Hepatocyte (in vitro differentiated cells): ENCODE measurements around the gene CIDEC. TPM values are rescaled to one million over a fixed set of nuclear protein-coding genes. Genes with fewer than 3 reads are reported as not detected.

Experiments used
- DNase-seq: peaks from one replicate; pipeline ENCODE4 v3.0.0-alpha.2; 2016; ENCODE audit warnings: low spot score
- H2AFZ ChIP-seq: fragments of 200-600 bp; sonication (generic); 2 replicates; pipeline ENCODE4 v1.6.0; 2016; ENCODE audit warnings: antibody characterized with exemption, mild to moderate bottlenecking
- H3K27ac ChIP-seq: fragments of 200-600 bp; sonication (generic); 2 replicates; pipeline ENCODE4 v1.5.1; 2016; ENCODE audit warnings: mild to moderate bottlenecking
- H3K27me3 ChIP-seq: fragments of 200-600 bp; sonication (generic); 2 replicates; pipeline ENCODE4 v1.6.1; 2016
- H3K36me3 ChIP-seq: fragments of 200-600 bp; sonication (generic); replicated peaks from 2 replicates; pipeline ENCODE4 v1.5.1; 2016; ENCODE audit warnings: low read depth; ENCODE audit not compliant: insufficient read depth
- H3K4me1 ChIP-seq: fragments of 200-600 bp; sonication (generic); 2 replicates; pipeline ENCODE4 v1.5.1; 2016; ENCODE audit warnings: mild to moderate bottlenecking, moderate library complexity; ENCODE audit not compliant: insufficient read depth
- H3K4me2 ChIP-seq: fragments of 200-600 bp; sonication (generic); 2 replicates; pipeline ENCODE4 v1.6.0; 2016
- H3K4me3 ChIP-seq: fragments of 200-600 bp; sonication (generic); 2 replicates; pipeline ENCODE4 v1.5.1; 2016; ENCODE audit warnings: mild to moderate bottlenecking
- H3K79me2 ChIP-seq: fragments of 200-600 bp; sonication (generic); 2 replicates; pipeline ENCODE4 v1.6.0; 2017; ENCODE audit warnings: mild to moderate bottlenecking
- H3K9me2 ChIP-seq: fragments of 200-600 bp; sonication (generic); replicated peaks from 2 replicates; pipeline ENCODE4 v1.6.0; 2017; ENCODE audit warnings: mild to moderate bottlenecking; ENCODE audit not compliant: insufficient read depth
- H3K9me3 ChIP-seq: fragments of 200-600 bp; sonication (generic); 2 replicates; pipeline ENCODE4 v1.5.1; 2016; ENCODE audit warnings: low read depth, mild to moderate bottlenecking
- H4K20me1 ChIP-seq: fragments of 200-600 bp; sonication (generic); 2 replicates; pipeline ENCODE4 v1.6.0; 2016; ENCODE audit warnings: mild to moderate bottlenecking; ENCODE audit not compliant: insufficient read depth, poor library complexity, severe bottlenecking
- CTCF ChIP-seq: fragments of 200-600 bp; sonication (generic); IDR thresholded peaks from 2 replicates; pipeline ENCODE4 v1.5.1; 2016; ENCODE audit warnings: antibody characterized with exemption, mild to moderate bottlenecking; ENCODE audit not compliant: poor library complexity
- EZH2 ChIP-seq: fragments of 200-600 bp; sonication (generic); IDR thresholded peaks from 2 replicates; pipeline ENCODE4 v1.6.1; 2016; ENCODE audit warnings: antibody characterized with exemption, mild to moderate bottlenecking, borderline replicate concordance
- EZH2phosphoT487 ChIP-seq: fragments of 200-600 bp; sonication (generic); IDR thresholded peaks from one replicate; pipeline ENCODE4 v1.6.1; 2018; ENCODE audit warnings: antibody characterized with exemption, mild to moderate bottlenecking, low read depth, moderate library complexity; ENCODE audit not compliant: unreplicated experiment, severe bottlenecking
- WGBS: methylation state at CpG from one replicate; pipeline ENCODE4 v1.1.6; 2016; ENCODE audit warnings: low lambda C conversion rate; ENCODE audit errors: missing lambda C conversion rate; 5-methylcytosine and 5-hydroxymethylcytosine counted together
- polyA plus RNA-seq: library from polyadenylated mRNA; unstranded; fragments of >200 nt; fragmentation: Nextera tagmentation; extraction: Ambion mirVana; gene quantifications from 2 replicates; pipeline ENCODE4 v1.2.1, GENCODE V29; 2016
- total RNA-seq: library from RNA; depleted of rRNA; stranded (reverse); fragments of >200 nt; gene quantifications from 2 replicates; pipeline ENCODE4 v1.2.3, GENCODE V29; 2014

Gene CIDEC
- total and polyA plus RNA-seq, 2 experiments from 2014 or later: 16.6 to 37.3 TPM

- no peak overlapping the region for H3K27ac ChIP-seq
- H4K20me1 ChIP-seq: no peaks in the 10 kb centered on the region
- peaks cover 9% of the 10 kb centered on the region for H3K79me2 ChIP-seq
- no peaks in the 10 kb centered on the region for H3K27me3 ChIP-seq
- no peak overlapping the region for H3K4me2 ChIP-seq
- peaks cover 4% of the 10 kb centered on the region for H3K4me1 ChIP-seq
- no peak for DNase-seq
- H3K9me3 ChIP-seq: no peaks in the 10 kb centered on the region
- H3K36me3 ChIP-seq: no peaks in the 10 kb centered on the region
- H3K4me3 ChIP-seq: no peak overlapping the region
- no peak overlapping the region for H2AFZ ChIP-seq
- WGBS: 95% methylated on average over 6 of the region's 6 CpGs
- H3K9me2 ChIP-seq: no peaks in the 10 kb centered on the region
- no peak for TF ChIP-seq CTCF
- no peak for TF ChIP-seq EZH2
- no peak for TF ChIP-seq EZH2phosphoT487
Observed at GRCh38 chr3:9846931-9847488, 33.0 kb downstream of the CIDEC start.

GRCh38 chr3:9846231-9846630, 33.8 kb downstream of the CIDEC start:
- H3K4me3 ChIP-seq: no peak overlapping the region
- 79% methylated on average over 6 of the region's 6 CpGs for WGBS
- no peaks in the 10 kb centered on the region for H3K27me3 ChIP-seq

GRCh38 chr3:9843715-9844438, 36.2 kb downstream of the CIDEC start, which contains the start of gene RPUSD3:
Gene RPUSD3 (minus strand): TSS chr3:9844008. CDS start chr3:9843990, 18 bp downstream.
- DNase-seq: peak; percentile 97
- Histone ChIP-seq H3K4me1 (peaks cover 4% of the 10 kb centered on the region), H3K9me3 (no peaks in the 10 kb centered on the region), H3K4me3 (peak within 1 kb of the TSS; percentile 53), H3K79me2 (peaks cover 9% of the 10 kb centered on the region), H2AFZ (peak within 1 kb of the TSS; percentile 76), H3K4me2 (peak within 1 kb of the TSS; percentile 92), H3K9me2 (no peaks in the 10 kb centered on the region), H3K27me3 (no peaks in the 10 kb centered on the region), H3K36me3 (peaks cover 5% of the 10 kb centered on the region), H3K27ac (peak within 1 kb of the TSS; percentile 52), H4K20me1 (no peaks in the 10 kb centered on the region)
- 2% methylated on average over 42 of the region's 42 CpGs for WGBS
- TF ChIP-seq EZH2 (no peak), CTCF (no peak), EZH2phosphoT487 (no peak)

More at GRCh38 chr3:9846231-9846630, 33.8 kb downstream of the CIDEC start:
- H3K27ac ChIP-seq: no peak overlapping the region
- H3K4me2 ChIP-seq: no peak overlapping the region
- H3K79me2 ChIP-seq: peaks cover 9% of the 10 kb centered on the region
- no peaks in the 10 kb centered on the region for H3K36me3 ChIP-seq
- H3K4me1 ChIP-seq: peaks cover 4% of the 10 kb centered on the region
- no peak overlapping the region for H2AFZ ChIP-seq
- no peak for DNase-seq
- TF ChIP-seq CTCF: no peak
- no peak for TF ChIP-seq EZH2phosphoT487
- TF ChIP-seq EZH2: no peak
- H3K9me3 ChIP-seq: no peaks in the 10 kb centered on the region
- H4K20me1 ChIP-seq: no peaks in the 10 kb centered on the region
- no peaks in the 10 kb centered on the region for H3K9me2 ChIP-seq
